Measurements from ENCODE around the gene RARB. TPM values are rescaled to one million over a fixed set of nuclear protein-coding genes. Genes with fewer than 3 reads are reported as not detected.
A peak's percentile ranks its signal among the peaks of the same experiment; 100 is the strongest.

RARB gene
- total RNA-seq, 1 experiment from 2014 or later, result 0.24 TPM

DNA sequence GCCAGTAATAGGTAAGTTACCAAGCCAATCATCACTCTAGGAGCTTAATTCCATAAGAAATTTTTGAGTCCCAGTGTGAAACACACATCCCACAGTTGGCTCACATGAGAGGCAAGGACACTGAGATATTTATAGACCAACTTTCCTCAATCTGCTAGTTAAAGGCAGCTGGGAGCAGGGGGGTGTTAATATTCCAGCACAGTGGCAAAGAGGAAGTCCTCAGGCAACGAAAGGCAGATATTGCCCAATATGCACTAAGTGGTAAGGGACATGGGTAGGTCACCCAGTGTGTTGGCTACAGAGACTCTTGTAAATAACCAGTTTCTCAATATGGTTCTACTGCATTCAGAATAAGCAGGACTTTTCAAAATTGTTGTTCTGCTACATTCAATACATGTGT lies 175.6 kb downstream of the RARB start:
- no peak for DNase-seq (ENCODE audit: low spot score)
- Histone ChIP-seq H3K36me3 (ENCODE audit: insufficient read depth, low read length, poor library complexity, severe bottlenecking) (peaks cover 68% of the 10 kb centered on the region), H3K27ac (ENCODE audit: low read depth, low read length, poor library complexity, severe bottlenecking) (no peak overlapping the region), H3K4me3 (ENCODE audit: low read depth, low read length, poor library complexity, severe bottlenecking) (no peak overlapping the region), H3K27me3 (replicated peaks; ENCODE audit: insufficient read depth, low read depth, low read length, poor library complexity) (no peaks in the 10 kb centered on the region), H3K4me1 (ENCODE audit: insufficient read depth, low read length, poor library complexity, severe bottlenecking) (no peaks in the 10 kb centered on the region), H3K9me3 (ENCODE audit: low read depth, low read length, poor library complexity, severe bottlenecking) (no peaks in the 10 kb centered on the region)
- TF ChIP-seq, protein P1, sequence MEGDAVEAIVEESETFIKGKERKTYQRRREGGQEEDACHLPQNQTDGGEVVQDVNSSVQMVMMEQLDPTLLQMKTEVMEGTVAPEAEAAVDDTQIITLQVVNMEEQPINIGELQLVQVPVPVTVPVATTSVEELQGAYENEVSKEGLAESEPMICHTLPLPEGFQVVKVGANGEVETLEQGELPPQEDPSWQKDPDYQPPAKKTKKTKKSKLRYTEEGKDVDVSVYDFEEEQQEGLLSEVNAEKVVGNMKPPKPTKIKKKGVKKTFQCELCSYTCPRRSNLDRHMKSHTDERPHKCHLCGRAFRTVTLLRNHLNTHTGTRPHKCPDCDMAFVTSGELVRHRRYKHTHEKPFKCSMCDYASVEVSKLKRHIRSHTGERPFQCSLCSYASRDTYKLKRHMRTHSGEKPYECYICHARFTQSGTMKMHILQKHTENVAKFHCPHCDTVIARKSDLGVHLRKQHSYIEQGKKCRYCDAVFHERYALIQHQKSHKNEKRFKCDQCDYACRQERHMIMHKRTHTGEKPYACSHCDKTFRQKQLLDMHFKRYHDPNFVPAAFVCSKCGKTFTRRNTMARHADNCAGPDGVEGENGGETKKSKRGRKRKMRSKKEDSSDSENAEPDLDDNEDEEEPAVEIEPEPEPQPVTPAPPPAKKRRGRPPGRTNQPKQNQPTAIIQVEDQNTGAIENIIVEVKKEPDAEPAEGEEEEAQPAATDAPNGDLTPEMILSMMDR (conservative IDR thresholded peaks at IDR 0.05; ENCODE audit: low read depth, low read length), result no peak
- TF ChIP-seq EZH2 (IDR thresholded peaks at IDR 0.05; ENCODE audit: borderline replicate concordance, low read depth, low read length, poor library complexity, severe bottlenecking), result no peak
- POLR2A ChIA-PET (ENCODE audit: low non-redundant PET), result no interaction called here
- BruUV-seq (replicated peaks), result no TSS peak
- intact Hi-C loops (cut with micrococcal nuclease; ENCODE audit: unreplicated experiment), result no loop called here
- CTCF ChIA-PET, result no interaction called here

DNA sequence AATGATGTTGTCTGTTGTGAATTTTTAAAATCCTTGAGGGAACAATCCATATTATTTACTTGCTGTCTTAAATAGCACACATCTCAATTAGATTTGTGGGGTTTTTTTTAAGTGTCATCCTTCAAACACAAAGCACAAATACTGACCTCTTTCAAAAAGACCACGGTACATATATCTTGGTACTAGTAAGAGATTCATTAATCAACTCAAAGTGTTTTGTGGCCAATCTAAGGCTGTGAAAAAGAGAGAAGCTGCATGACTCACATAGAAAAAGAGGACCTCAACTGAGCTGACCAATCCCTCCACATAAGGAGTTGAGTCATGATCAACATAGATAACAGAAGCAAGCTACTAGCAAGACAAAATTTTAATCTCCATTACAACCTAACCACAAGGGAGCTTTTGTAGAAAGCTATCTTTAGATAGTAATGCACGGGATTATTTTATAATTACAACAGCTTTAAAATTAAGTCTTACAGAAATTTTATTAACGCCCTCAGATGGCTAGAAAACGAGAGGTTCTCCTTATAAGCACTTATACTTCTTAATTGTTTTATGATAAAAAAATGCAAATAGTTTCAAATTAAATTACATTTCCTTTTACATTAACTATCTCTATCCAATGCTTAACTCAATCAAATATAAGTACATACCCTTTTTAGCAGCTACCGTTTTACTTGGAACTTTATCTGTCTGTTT lies 176.2 kb downstream of the RARB start:
- TF ChIP-seq EZH2 (IDR thresholded peaks at IDR 0.05; ENCODE audit: borderline replicate concordance, low read depth, low read length, poor library complexity, severe bottlenecking), result no peak
- TF ChIP-seq, protein P1 (conservative IDR thresholded peaks at IDR 0.05; ENCODE audit: low read depth, low read length), result no peak
- intact Hi-C loops (cut with micrococcal nuclease; ENCODE audit: unreplicated experiment), result no loop called here
- no TSS peak for BruUV-seq (replicated peaks)
- ChIA-PET POLR2A (ENCODE audit: low non-redundant PET) (no interaction called here), CTCF (no interaction called here)
- DNase-seq (ENCODE audit: low spot score), result peak; percentile 8
- Histone ChIP-seq H3K27me3 (replicated peaks; ENCODE audit: insufficient read depth, low read depth, low read length, poor library complexity) (no peaks in the 10 kb centered on the region), H3K4me3 (ENCODE audit: low read depth, low read length, poor library complexity, severe bottlenecking) (no peak overlapping the region), H3K9me3 (ENCODE audit: low read depth, low read length, poor library complexity, severe bottlenecking) (no peaks in the 10 kb centered on the region), H3K36me3 (ENCODE audit: insufficient read depth, low read length, poor library complexity, severe bottlenecking) (peaks cover 68% of the 10 kb centered on the region), H3K27ac (ENCODE audit: low read depth, low read length, poor library complexity, severe bottlenecking) (no peak overlapping the region), H3K4me1 (ENCODE audit: insufficient read depth, low read length, poor library complexity, severe bottlenecking) (no peaks in the 10 kb centered on the region)

DNA sequence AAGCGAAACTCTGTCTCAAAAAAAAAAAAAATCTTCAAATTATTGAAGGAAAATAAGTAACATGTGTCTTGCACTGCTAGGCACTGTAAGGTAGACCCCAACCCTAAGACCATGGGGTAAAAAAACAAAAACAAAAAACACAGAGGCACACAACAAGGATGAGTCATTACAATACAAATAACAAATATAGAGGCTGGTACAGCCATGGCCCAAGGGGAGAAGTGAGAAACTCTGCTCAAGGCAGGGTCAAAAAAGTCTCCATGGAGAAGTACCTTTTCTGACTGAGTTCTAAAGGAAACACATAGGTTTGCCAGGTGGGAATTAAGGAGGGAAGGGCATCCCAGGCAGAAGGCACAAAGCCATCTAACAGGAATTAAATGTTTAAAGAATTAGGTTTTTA lies 182.1 kb downstream of the RARB start:
- POLR2A ChIA-PET (ENCODE audit: low non-redundant PET), result no interaction called here
- no TSS peak for BruUV-seq (replicated peaks)
- CTCF ChIA-PET, result no interaction called here

More for the DNA sequence above, 182.1 kb downstream of the RARB start:
- intact Hi-C loops (cut with micrococcal nuclease; ENCODE audit: unreplicated experiment), result no loop called here
- Histone ChIP-seq H3K9me3 (ENCODE audit: low read depth, low read length, poor library complexity, severe bottlenecking) (no peaks in the 10 kb centered on the region), H3K4me3 (ENCODE audit: low read depth, low read length, poor library complexity, severe bottlenecking) (no peak overlapping the region), H3K36me3 (ENCODE audit: insufficient read depth, low read length, poor library complexity, severe bottlenecking) (peaks cover 88% of the 10 kb centered on the region), H3K27me3 (replicated peaks; ENCODE audit: insufficient read depth, low read depth, low read length, poor library complexity) (no peaks in the 10 kb centered on the region), H3K27ac (ENCODE audit: low read depth, low read length, poor library complexity, severe bottlenecking) (no peak overlapping the region), H3K4me1 (ENCODE audit: insufficient read depth, low read length, poor library complexity, severe bottlenecking) (no peaks in the 10 kb centered on the region)
- DNase-seq (ENCODE audit: low spot score), result no peak
- TF ChIP-seq, protein P1 (conservative IDR thresholded peaks at IDR 0.05; ENCODE audit: low read depth, low read length), result no peak
- no peak for TF ChIP-seq EZH2 (IDR thresholded peaks at IDR 0.05; ENCODE audit: borderline replicate concordance, low read depth, low read length, poor library complexity, severe bottlenecking)
